K562 (cell line): ENCODE data around the gene GRK3.
"Not testable (repeated sequence)": the region's sequence is repeated elsewhere in the genome, so short reads cannot be mapped to it uniquely, and the experiment has no call there.

Source experiments
- ETV6 ChIP-seq, 3 experiments: fragments of 150-350 bp in 1 of 3; sonication (generic) in 1 of 3; formaldehyde crosslinking in 1 of 3; IDR thresholded peaks; 2 replicates each; pipeline versions ENCODE4 v1.6.1 to v1.8.0; 2014 to 2022; ENCODE audit warnings: borderline replicate concordance in 2 of 3, low read depth in 2 of 3, antibody characterized with exemption in 1 of 3, low read length in 1 of 3, mild to moderate bottlenecking in 1 of 3, missing genetic modification reagents in 1 of 3
- EZH2 ChIP-seq: IDR thresholded peaks from 2 replicates; pipeline ENCODE4 v1.6.1; 2012; ENCODE audit warnings: low read depth, mild to moderate bottlenecking, inconsistent platforms, low read length, borderline replicate concordance
- HDGF ChIP-seq: fragments of 450-650 bp; IDR thresholded peaks from 2 replicates; pipeline ENCODE4 v1.6.1; 2016
- NR2F6 ChIP-seq: fragments of 450-650 bp; formaldehyde crosslinking; IDR thresholded peaks from 2 replicates; pipeline ENCODE4 v1.4.0; 2020; ENCODE audit warnings: mild to moderate bottlenecking
- RFX7 ChIP-seq: fragments of 250-450 bp; sonication (Bioruptor Pico); IDR thresholded peaks from 2 replicates; pipeline ENCODE4 v1.5.1; 2021; ENCODE audit warnings: mild to moderate bottlenecking
- TRIM24 ChIP-seq, 2 experiments: fragments of 450-650 bp; IDR thresholded peaks; 2 replicates each; pipeline ENCODE4 v1.6.1; 2016
- ZNF184 ChIP-seq: sonication (generic); formaldehyde crosslinking; IDR thresholded peaks from 2 replicates; pipeline ENCODE4 v1.5.0; 2020; ENCODE audit warnings: missing genetic modification reagents
- ZNF668 ChIP-seq: fragments of 250-450 bp; sonication (Bioruptor Pico); IDR thresholded peaks from 2 replicates; pipeline ENCODE4 v1.8.0; 2022; ENCODE audit warnings: mild to moderate bottlenecking, inconsistent platforms
- ZNF707 ChIP-seq: fragments of 250-450 bp; sonication (Bioruptor Pico); conservative IDR thresholded peaks from 2 replicates; pipeline ENCODE4 v1.8.0; 2022; ENCODE audit warnings: inconsistent platforms, mild to moderate bottlenecking, moderate library complexity
- TF ChIP-seq, protein P1 (sequence below), 3 experiments: IDR thresholded peaks in 2 of 3; conservative IDR thresholded peaks in 1 of 3; 2 replicates each; pipeline ENCODE4 v1.5.1; 2011 to 2012; ENCODE audit warnings: low read length in 3 of 3, mild to moderate bottlenecking in 3 of 3, control low read depth in 2 of 3, improper control_type of control experiment in 1 of 3, inconsistent platforms in 1 of 3, low read depth in 1 of 3, mixed read lengths in 1 of 3, moderate library complexity in 1 of 3; ENCODE audit not compliant: insufficient read depth in 2 of 3
- TF ChIP-seq, protein P2 (sequence below): sonication (generic); formaldehyde crosslinking; IDR thresholded peaks from 2 replicates; pipeline ENCODE4 v1.9.0; 2022; ENCODE audit warnings: mild to moderate bottlenecking, missing genetic modification reagents

DNA sequence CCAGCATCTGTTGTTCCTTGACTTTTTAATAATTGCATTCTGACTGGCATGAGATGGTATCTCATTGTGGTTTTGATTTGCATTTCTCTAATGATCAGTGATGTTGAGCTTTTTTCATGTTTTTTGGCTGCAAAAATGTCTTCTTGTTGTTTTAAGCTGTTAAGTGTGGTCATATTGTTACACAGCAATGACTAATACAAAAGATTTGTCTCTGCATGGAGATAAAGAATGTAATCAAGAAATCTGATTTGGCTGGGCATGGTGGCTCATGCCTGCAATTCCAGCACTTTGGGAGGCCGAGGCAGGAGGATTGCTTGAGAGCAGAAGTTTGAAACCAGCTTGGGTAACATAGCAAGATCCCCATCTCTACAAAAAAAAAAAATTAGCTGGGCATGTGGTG is 12.1 kb upstream of the GRK3 start:
- TF ChIP-seq EZH2; ZNF707 (CRISPR knock-in tag); TRIM24 (IDR thresholded peaks at IDR 0.05); HDGF; ZNF184 (CRISPR knock-in tag); RFX7 (CRISPR knock-in tag); ETV6 (IDR thresholded peaks at IDR 0.05; ENCODE audit: borderline replicate concordance in 1 of 2, low read depth in 2 of 2, low read length in 1 of 2); ETV6 (CRISPR knock-in tag; IDR thresholded peaks at IDR 0.05; ENCODE audit: borderline replicate concordance); NR2F6 (CRISPR knock-in tag); ZNF668: not testable (repeated sequence)
- TF ChIP-seq, protein P1, sequence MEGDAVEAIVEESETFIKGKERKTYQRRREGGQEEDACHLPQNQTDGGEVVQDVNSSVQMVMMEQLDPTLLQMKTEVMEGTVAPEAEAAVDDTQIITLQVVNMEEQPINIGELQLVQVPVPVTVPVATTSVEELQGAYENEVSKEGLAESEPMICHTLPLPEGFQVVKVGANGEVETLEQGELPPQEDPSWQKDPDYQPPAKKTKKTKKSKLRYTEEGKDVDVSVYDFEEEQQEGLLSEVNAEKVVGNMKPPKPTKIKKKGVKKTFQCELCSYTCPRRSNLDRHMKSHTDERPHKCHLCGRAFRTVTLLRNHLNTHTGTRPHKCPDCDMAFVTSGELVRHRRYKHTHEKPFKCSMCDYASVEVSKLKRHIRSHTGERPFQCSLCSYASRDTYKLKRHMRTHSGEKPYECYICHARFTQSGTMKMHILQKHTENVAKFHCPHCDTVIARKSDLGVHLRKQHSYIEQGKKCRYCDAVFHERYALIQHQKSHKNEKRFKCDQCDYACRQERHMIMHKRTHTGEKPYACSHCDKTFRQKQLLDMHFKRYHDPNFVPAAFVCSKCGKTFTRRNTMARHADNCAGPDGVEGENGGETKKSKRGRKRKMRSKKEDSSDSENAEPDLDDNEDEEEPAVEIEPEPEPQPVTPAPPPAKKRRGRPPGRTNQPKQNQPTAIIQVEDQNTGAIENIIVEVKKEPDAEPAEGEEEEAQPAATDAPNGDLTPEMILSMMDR (IDR thresholded peaks at IDR 0.05 in 2 of 3, conservative IDR thresholded peaks at IDR 0.05 in 1 of 3; ENCODE audit: insufficient read depth in 2 of 3, low read depth in 1 of 3, low read length in 3 of 3) = not testable (repeated sequence)
- TF ChIP-seq, protein P2, sequence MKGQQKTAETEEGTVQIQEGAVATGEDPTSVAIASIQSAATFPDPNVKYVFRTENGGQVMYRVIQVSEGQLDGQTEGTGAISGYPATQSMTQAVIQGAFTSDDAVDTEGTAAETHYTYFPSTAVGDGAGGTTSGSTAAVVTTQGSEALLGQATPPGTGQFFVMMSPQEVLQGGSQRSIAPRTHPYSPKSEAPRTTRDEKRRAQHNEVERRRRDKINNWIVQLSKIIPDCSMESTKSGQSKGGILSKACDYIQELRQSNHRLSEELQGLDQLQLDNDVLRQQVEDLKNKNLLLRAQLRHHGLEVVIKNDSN (CRISPR knock-in tag) = not testable (repeated sequence)
